ENCODE measurements around the gene EML6. TPM values are rescaled to one million over a fixed set of nuclear protein-coding genes. Genes with fewer than 3 reads are reported as not detected.

The EML6 gene
- total and polyA plus RNA-seq, 2 experiments from 2014 or later, result 2.7 to 6.2 TPM

- TF ChIP-seq ZNF462 (CRISPR knock-in tag; IDR thresholded peaks at IDR 0.05), result no peak
- TF ChIP-seq ZNF114 (CRISPR knock-in tag; IDR thresholded peaks at IDR 0.05), result no peak
- TF ChIP-seq CTCF (conservative IDR thresholded peaks at IDR 0.05; ENCODE audit: low read depth in 2 of 2), result no peak
- TF ChIP-seq STAT1 (IDR thresholded peaks at IDR 0.05; ENCODE audit: unreplicated experiment), result no peak
Observed at GRCh38 chr2:54949431-54949830, 226.0 kb downstream of the EML6 start (continued).

GRCh38 chr2:54950811-54951210 is 227.3 kb downstream of the EML6 start:
- no peaks in the 10 kb centered on the region for H3F3A ChIP-seq (replicated peaks; ENCODE audit: low read depth)
- ATAC-seq (no peak), DNase-seq (ENCODE audit: low spot score) (no peak)
- Mint-ChIP-seq H3K36me3 (ENCODE audit: low read depth) (no peaks in the 10 kb centered on the region), H3K9me3 (peaks cover 5% of the 10 kb centered on the region), H3K27me3 (ENCODE audit: insufficient read depth, low read depth, poor library complexity) (peaks cover 11% of the 10 kb centered on the region), H3K4me1 (peaks cover 5% of the 10 kb centered on the region), H3K4me3 (no peak overlapping the region), H3K27ac (no peak overlapping the region)
- H2AFZ ChIP-seq, result no peak overlapping the region
- no peak overlapping the region for H3K27ac ChIP-seq (ENCODE audit: low read depth)
- H3K27me3 ChIP-seq (ENCODE audit: insufficient read depth), result no peaks in the 10 kb centered on the region
- H3K4me2 ChIP-seq, result no peak overlapping the region
- H3K9me2 ChIP-seq (ENCODE audit: insufficient read depth), result no peaks in the 10 kb centered on the region
- H3K79me2 ChIP-seq (replicated peaks; ENCODE audit: insufficient read depth), result no peaks in the 10 kb centered on the region
- no peak overlapping the region for H3K4me3 ChIP-seq
- H3K4me1 ChIP-seq (ENCODE audit: insufficient read depth), result peaks cover 4% of the 10 kb centered on the region; the same call in 1 of the 2 replicates
- H3K36me3 ChIP-seq (ENCODE audit: insufficient read depth), result no peaks in the 10 kb centered on the region
- no peaks in the 10 kb centered on the region for H4K20me1 ChIP-seq (replicated peaks; ENCODE audit: insufficient read depth)
- TF ChIP-seq POLR2AphosphoS5 (IDR thresholded peaks at IDR 0.05; ENCODE audit: low read depth) (no peak), ZNF462 (CRISPR knock-in tag; IDR thresholded peaks at IDR 0.05) (no peak), ETS1 (IDR thresholded peaks at IDR 0.05) (no peak), JUNB (IDR thresholded peaks at IDR 0.05; ENCODE audit: unreplicated experiment) (no peak)

Data from GM23338 (cell line).